SK-N-SH (cell line): ENCODE measurements around the gene TXLNA.

Source experiments
- FOXJ3 ChIP-seq: sonication (generic); formaldehyde crosslinking; IDR thresholded peaks from 2 replicates; pipeline ENCODE4 v1.5.1; 2020; ENCODE audit warnings: mild to moderate bottlenecking, missing genetic modification reagents
- MXI1 ChIP-seq: IDR thresholded peaks from 2 replicates; pipeline ENCODE4 v1.6.1; 2012; ENCODE audit warnings: mild to moderate bottlenecking, low read depth, low read length, improper control_type of control experiment
- YY1 ChIP-seq: IDR thresholded peaks from 2 replicates; pipeline ENCODE4 v1.4.0; 2012; ENCODE audit warnings: low read depth, mild to moderate bottlenecking
- TF ChIP-seq, protein P1 (sequence below): fragments of 200-600 bp; sonication (generic); IDR thresholded peaks from 2 replicates; pipeline ENCODE4 v1.6.1; 2017; ENCODE audit warnings: antibody characterized with exemption, mild to moderate bottlenecking, moderate library complexity

DNA sequence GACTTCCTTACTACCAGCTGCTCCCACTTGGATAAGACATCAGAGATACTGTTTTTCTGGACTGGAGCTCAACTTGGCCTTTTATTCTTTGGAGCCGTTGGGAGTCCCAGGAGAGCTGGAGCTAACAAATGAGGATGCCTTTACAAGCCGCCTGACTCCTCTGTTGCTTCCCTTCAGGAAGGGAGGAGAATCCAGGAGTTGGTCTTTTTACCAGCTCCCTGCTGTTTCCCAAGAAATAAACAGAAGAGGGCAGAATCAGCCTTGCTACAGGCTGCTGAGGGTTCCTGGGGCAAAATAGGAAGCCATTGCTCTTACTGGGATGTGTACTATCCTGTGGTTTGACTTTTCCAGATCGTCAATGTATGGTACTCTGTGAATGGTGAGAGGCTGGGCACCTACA, 44.2 kb downstream of the TXLNA start:
- TF ChIP-seq MXI1 (no peak), YY1 (no peak), FOXJ3 (CRISPR knock-in tag) (no peak)
- TF ChIP-seq, protein P1, sequence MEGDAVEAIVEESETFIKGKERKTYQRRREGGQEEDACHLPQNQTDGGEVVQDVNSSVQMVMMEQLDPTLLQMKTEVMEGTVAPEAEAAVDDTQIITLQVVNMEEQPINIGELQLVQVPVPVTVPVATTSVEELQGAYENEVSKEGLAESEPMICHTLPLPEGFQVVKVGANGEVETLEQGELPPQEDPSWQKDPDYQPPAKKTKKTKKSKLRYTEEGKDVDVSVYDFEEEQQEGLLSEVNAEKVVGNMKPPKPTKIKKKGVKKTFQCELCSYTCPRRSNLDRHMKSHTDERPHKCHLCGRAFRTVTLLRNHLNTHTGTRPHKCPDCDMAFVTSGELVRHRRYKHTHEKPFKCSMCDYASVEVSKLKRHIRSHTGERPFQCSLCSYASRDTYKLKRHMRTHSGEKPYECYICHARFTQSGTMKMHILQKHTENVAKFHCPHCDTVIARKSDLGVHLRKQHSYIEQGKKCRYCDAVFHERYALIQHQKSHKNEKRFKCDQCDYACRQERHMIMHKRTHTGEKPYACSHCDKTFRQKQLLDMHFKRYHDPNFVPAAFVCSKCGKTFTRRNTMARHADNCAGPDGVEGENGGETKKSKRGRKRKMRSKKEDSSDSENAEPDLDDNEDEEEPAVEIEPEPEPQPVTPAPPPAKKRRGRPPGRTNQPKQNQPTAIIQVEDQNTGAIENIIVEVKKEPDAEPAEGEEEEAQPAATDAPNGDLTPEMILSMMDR, result no peak
